Measurements from ENCODE around the gene CEP20.

CEP20 gene

DNA sequence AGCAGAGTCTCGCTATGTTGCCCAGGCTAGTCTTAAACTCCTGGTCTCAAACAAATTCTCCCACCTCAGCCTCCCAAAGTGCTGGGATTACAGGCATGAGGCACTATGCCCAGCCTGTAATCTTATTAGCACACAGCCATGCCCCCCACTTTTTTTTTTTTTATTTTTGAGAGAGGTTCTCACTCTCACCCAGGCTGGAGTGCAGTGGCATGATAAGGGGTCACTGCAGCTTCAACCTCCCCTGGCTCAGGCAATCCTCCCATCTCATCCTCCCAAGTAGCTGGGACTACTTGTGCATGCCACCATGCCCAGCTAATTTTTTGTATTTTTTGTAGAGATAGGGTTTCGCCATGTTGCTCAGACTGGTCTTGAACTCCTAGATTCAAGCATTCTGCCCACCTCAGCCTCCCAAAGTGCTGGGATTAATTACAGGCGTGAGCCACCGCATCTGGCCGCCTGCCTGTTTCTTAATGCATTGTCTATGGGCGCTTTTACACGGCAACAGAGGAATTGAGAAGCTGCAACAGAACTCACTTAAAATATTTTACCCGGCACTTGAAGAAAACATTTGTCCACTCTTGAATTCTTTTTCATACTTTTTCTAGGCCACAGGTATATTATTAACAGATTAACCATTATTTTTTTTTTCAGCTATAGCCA is 8.8 kb upstream of the CEP20 start:
- no peak for DNase-seq

DNA sequence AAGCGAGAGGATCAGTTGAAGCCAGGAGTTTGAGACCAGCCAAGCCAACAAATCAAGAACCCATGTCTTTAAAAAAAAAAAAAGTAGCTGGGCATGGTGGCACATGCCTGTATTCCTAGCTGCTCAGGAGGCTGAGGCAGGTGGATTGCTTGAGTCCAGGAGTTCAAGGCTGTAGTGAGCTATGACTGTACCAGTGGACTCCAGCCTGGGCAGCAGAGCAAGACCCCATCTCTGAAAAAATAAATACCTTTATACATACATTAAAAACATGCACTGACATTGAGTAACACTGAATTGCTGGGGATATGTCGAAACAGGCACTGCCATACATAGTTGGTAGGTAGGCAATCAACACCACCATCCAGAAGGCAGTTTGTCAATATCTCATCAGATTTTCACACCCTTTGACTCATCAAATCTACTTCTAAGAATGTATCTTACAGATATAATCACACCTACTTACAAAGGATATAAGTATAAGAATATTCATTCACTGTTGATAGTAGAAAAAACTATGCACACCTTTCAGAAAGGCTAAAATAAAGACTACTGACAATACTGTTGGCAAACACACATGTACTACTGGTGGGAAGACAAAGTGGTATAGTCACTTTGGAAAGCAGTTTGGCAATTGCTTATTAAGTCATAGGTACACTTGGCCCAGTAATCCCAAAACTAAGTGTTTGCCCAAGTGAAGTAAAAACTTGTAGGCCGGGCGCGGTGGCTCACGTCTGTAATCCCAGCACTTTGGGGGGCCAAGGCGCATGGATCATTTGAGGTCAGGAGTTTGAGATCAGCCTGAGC is 6.4 kb upstream of the CEP20 start:
- peak; percentile 56 for DNase-seq

DNA sequence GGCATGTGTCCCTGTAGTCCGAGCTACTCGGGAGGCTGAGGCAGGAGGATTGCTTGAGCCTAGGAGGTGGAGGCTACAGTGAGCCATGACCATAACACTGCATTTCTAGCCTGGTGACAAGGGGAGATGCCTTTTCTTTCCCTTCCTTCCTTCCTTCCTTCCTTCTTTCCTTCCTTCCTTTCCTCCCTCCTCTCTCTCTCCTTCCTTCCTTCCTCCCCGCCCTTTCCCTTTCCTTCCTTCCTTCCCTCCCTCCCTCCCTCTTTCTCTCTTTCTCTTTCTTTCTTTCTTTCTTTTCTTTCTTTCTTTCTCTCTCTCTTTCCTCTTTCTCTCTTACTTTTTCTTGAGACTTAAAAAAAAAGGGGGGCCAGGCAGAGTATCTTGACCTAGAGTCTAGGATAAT is 3.1 kb upstream of the CEP20 start:
- DNase-seq, result no peak

DNA sequence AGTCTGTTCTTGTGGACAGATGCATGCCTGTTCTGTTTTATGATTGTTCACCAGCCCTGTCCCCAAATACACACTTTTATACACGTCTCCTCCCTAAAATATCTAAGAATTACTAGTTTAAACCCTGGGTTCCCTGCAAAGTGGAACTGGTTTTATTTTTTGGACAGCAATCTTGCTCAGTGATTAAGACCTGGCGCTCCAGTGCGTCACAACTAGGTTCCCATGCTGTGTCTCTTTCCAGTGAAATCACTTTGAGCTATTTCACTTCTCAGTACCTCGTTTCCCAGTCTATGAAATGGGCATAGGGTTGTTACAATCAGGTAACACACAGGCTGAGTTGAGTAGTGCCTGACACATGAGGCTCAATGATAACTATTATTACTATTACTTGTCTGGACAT is 1.1 kb downstream of the CEP20 start:
- no peak for DNase-seq

DNA sequence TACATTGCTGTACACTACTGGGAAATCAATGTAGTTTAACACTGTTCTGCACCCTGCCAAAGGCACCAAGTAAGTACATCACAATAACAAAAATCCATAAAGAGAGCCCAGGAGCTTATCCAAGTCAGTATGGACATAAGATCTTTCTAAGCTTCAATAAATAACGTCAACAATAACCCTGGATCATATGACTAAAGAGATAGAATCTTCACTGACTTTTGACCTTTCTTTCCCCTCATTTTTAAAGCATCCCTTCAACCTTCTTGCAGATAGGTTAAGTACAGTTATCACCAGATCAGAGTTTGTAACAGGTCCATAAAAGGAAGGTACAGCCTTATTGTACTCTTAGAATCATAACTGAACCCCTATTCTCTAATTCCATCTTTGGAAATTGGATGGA is 2.3 kb downstream of the CEP20 start:
- no peak for DNase-seq

GRCh38 chr16:15885560-15886001 is 2.8 kb downstream of the CEP20 start:
- no peak for DNase-seq

DNA sequence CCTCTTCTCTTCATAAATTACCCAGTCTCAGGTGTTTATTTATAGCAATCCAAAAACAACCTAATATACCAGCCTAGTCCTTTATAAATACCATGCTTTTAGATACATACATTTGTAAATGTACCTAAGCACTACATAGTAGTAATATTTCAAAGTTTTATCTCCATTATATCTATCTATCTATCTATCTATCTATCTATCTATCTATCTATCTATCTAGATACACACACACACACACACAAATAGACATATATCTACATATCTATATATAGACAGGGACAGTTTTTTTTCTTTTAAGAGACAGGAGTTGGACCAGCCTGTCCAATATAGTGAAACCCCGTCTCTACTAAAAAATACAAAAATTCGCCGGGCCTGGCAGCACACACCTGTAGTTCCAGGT is 5.8 kb downstream of the CEP20 start:
- DNase-seq, result no peak

DNA sequence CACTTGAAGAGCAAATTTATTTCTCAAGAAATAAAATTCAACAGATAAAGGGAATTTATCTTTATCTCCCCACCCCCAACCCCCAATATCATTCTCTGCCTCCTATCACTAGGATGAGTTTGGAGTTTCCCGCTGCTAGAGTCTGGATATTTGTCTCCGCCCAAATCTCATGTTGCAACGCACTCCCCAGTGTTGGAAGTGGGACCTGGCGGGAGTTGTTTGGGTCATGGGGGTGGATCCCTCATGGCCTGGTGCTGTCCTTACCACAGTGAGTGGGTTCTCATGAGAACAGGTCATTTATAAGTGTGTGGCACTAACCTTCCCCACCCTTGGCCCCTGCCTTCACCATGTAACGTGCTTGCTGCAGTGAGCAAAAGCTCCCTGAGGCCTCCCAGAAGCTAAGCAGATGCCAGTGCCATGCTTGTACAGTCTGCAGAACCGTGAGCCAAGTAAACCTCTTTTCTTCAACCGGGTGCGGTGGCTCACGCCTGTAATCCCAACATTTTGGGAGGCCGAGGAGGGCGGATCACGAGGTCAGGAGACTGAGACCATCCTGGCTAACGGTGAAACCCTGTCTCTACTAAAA is 6.5 kb downstream of the CEP20 start:
- DNase-seq, result no peak

- no peak for DNase-seq
Observed at GRCh38 chr16:15880434-15881308, 7.7 kb downstream of the CEP20 start.

- peak; percentile 29 for DNase-seq
Observed at GRCh38 chr16:15879255-15879811, 9.1 kb downstream of the CEP20 start.

DNA sequence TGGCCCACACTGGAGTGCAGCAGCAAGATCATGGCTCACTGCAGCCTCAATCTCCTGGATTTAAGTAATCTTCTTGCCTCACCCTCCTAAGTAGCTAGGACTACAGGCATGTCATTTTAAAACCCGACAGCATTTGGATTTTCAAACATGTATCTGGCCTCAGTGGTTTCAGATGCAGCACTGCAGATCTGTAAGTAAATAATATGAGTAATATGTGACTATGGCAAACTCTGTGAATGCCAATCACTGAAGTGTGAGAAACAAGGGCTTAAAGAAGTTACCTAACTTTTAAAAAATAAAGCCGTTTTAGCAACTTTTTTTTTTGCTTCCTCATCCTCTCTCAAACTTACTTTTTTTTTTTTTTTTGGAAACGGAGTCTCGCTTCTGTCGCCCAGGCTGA is 11.9 kb downstream of the CEP20 start:
- DNase-seq, result no peak

DNA sequence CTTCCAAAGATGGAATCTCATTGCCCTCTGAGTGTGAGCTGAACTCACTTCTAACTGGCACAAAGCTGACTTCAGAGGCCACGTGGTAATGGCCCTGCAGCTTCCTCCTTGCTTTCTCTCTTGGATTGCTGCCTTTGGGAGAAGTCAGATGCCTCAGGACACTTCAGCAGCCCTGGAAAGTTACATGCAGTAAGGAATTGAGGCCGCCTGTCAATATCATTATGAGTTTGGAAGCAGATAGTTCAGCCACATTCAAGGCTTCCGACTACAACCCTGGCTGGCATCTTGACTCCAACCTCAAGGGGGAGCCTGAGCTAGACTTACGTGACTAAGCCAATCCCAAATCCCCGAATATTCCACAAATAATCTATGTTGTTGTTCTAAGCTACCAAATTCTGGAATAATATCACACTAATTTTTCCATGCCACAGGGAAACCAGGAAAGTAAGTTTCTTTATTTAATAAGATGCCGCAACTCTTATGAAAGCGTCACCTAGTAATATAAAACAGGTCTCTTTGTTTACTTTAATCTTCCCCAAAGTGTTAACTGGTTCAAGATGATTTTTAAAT is 13.6 kb downstream of the CEP20 start:
- peak; percentile 28 for DNase-seq

DNA sequence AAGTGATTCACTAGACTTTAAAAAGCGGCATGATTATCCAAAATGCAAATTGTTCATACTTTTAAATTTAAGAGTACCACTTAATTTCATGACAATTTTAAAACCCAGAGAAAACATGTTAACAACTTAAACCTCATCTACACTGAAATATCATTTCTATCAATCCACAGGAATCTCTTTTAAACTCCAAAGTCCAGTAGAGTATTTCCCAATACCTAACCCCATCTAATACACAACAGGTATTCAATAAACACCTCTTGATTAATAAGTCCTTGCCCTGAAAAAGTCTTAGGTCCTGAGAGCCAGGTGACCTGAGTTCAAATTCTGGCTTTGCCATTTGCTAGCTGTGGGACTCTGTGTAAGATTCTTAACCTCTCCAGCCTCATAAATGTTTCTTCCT is 14.7 kb downstream of the CEP20 start:
- no peak for DNase-seq

GRCh38 chr16:15873301-15873700 is 15.1 kb downstream of the CEP20 start:
- no peak for DNase-seq

DNA sequence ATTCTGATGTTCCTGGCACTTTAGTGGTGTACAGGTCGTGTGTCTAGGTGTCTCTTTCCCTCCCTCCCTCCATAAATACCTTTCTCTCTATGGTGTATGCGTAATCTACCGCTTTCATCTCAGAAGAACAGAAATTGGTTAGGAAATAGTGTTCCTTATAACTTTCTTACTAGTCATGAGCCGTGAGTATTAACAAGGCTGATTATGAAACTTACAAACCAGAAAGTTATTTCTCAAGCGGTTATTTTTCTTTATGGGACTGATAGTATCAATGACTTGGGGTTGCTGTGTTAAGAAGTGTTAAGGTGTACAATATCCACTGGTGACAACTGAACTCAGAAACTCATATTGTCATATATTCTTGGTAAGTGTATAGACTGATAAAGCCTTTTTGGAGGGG is 18.4 kb downstream of the CEP20 start:
- DNase-seq, result no peak

DNA sequence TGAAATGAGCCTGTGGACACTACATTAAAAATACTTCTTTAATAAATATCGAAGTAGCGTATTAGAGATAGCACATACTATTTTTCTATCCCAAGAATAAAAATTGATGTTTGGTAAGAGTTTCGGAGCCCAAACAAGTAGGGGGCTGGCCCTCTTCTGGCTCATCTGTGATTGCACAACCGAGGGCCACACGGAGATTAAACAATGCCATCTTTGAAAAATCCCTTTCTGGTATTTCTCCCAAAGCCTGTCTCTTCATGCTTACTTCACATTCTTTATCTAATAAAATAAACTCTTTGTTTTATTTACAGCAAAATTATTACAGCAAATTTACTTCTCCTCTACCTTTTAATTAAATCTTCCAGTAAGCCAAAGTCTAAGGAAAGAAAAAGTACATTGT is 22.0 kb downstream of the CEP20 start:
- DNase-seq, result no peak

- no peak for DNase-seq
Observed at GRCh38 chr16:15865742-15866141, 22.7 kb downstream of the CEP20 start.

GRCh38 chr16:15864939-15865338 is 23.5 kb downstream of the CEP20 start:
- DNase-seq, result no peak

GRCh38 chr16:15861996-15862395 is 26.4 kb downstream of the CEP20 start:
- DNase-seq, result no peak

- no peak for DNase-seq
Observed at GRCh38 chr16:15858921-15859668, 29.3 kb downstream of the CEP20 start.

GRCh38 chr16:15857724-15858560 is 30.5 kb downstream of the CEP20 start:
- DNase-seq, result no peak

Data from activated CD4-positive, alpha-beta T cell treated with anti-CD3 and anti-CD28 coated beads, Interleukin-10, Interleukin-2, amounts not matched to agents 100 ng/mL and 50 ng/mL, durations not matched to agents 16 hours and 8 hours (primary cell).